ENCODE results near the gene ISCU.

- TF ChIP-seq POLR2A (IDR thresholded peaks at IDR 0.05; ENCODE audit: low read depth, low read length) (no peak), POU2F2 (IDR thresholded peaks at IDR 0.05; ENCODE audit: low read depth, low read length) (no peak)
Observed at GRCh38 chr12:108578813-108579212, 16.4 kb downstream of the ISCU start.
